ENCODE results near the gene CCNI.

CCNI gene

GRCh38 chr4:77122656-77123055, 46.9 kb upstream of the CCNI start:
- TF ChIP-seq CTCF (IDR thresholded peaks at IDR 0.05; ENCODE audit: low read length) (no peak), EZH2 (IDR thresholded peaks at IDR 0.05; ENCODE audit: borderline replicate concordance, low read length) (no peak)
- Histone ChIP-seq H3K36me3 (ENCODE audit: insufficient read depth, low read length) (no peaks in the 10 kb centered on the region), H3K4me1 (ENCODE audit: insufficient read depth, low read length, severe bottlenecking) (peaks cover 58% of the 10 kb centered on the region), H3K4me2 (ENCODE audit: low read length) (no peak overlapping the region), H3K9me2 (ENCODE audit: low read depth, low read length) (no peaks in the 10 kb centered on the region), H2AFZ (ENCODE audit: low read length) (no peak overlapping the region), H3K27me3 (ENCODE audit: insufficient read depth, low read length) (no peaks in the 10 kb centered on the region), H3K9ac (ENCODE audit: low read length) (no peak overlapping the region), H4K20me1 (ENCODE audit: insufficient read depth, low read length) (no peaks in the 10 kb centered on the region), H3K27ac (ENCODE audit: low read depth, low read length, poor library complexity, severe bottlenecking) (peak overlapping the region; percentile 16), H3K4me3 (ENCODE audit: low read depth, low read length, poor library complexity, severe bottlenecking) (no peak overlapping the region), H3K79me2 (ENCODE audit: insufficient read depth, low read length) (no peaks in the 10 kb centered on the region), H3K9me3 (ENCODE audit: low read length) (no peaks in the 10 kb centered on the region), H3F3A (ENCODE audit: insufficient read depth, low read length) (0 out of 2 replicates have a peak, but pooled peaks cover 3% of the 10 kb centered on the region)

- Histone ChIP-seq H3K36me3 (ENCODE audit: insufficient read depth, low read length) (no peaks in the 10 kb centered on the region), H2AFZ (ENCODE audit: low read length) (no peak overlapping the region), H3K9me3 (ENCODE audit: low read length) (no peaks in the 10 kb centered on the region), H4K20me1 (ENCODE audit: insufficient read depth, low read length) (no peaks in the 10 kb centered on the region), H3K27ac (ENCODE audit: low read depth, low read length, poor library complexity, severe bottlenecking) (peak overlapping the region; percentile 63), H3K4me1 (ENCODE audit: insufficient read depth, low read length, severe bottlenecking) (peaks cover 50% of the 10 kb centered on the region), H3K4me3 (ENCODE audit: low read depth, low read length, poor library complexity, severe bottlenecking) (no peak overlapping the region), H3K9me2 (ENCODE audit: low read depth, low read length) (no peaks in the 10 kb centered on the region), H3K4me2 (ENCODE audit: low read length) (no peak overlapping the region), H3K9ac (ENCODE audit: low read length) (no peak overlapping the region; the same call in 1 of the 2 replicates), H3K79me2 (ENCODE audit: insufficient read depth, low read length) (no peaks in the 10 kb centered on the region), H3F3A (ENCODE audit: insufficient read depth, low read length) (no peaks in the 10 kb centered on the region), H3K27me3 (ENCODE audit: insufficient read depth, low read length) (no peaks in the 10 kb centered on the region)
- TF ChIP-seq CTCF (IDR thresholded peaks at IDR 0.05; ENCODE audit: low read length), result no peak
- no peak for TF ChIP-seq EZH2 (IDR thresholded peaks at IDR 0.05; ENCODE audit: borderline replicate concordance, low read length)
These were observed 46.0 kb upstream of the CCNI start for GRCh38 chr4:77121736-77122240.

DNA sequence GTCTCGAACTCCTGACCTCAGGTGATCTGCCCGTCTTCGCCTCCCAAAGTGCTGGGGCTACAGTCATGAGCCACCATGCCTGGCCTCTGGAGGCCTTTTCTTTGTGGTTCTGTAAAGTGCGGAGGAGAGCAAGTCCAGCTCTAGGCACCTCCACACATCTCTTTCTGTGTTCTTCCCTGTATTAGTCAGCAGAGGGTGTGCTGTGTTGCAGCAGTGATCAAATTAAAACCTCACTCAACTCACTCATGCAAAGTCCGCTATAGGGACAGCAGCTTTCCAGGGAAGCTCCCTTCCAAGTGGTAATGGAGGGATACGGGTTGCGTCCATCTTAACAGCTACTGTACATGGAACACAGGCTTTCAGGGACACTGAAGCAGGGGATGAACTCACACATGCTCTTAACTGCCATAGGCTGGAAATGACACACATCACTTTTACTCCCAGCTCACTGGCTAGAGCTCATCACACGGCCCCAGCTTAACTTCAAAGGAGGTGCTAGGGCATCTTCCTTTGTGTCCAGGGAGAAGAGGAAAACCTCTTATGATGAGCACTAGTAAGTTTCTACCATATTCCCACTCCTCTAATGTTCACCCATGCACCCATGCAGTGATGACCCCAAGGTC, 45.2 kb upstream of the CCNI start:
- peaks cover 42% of the 10 kb centered on the region for H3K4me1 ChIP-seq (ENCODE audit: insufficient read depth, low read length, severe bottlenecking)
- H3K9me2 ChIP-seq (ENCODE audit: low read depth, low read length), result no peaks in the 10 kb centered on the region
- H3K9me3 ChIP-seq (ENCODE audit: low read length), result no peaks in the 10 kb centered on the region
- H3K79me2 ChIP-seq (ENCODE audit: insufficient read depth, low read length), result no peaks in the 10 kb centered on the region
- no peak overlapping the region; the same call in 1 of the 2 replicates for H3K9ac ChIP-seq (ENCODE audit: low read length)
- H4K20me1 ChIP-seq (ENCODE audit: insufficient read depth, low read length), result no peaks in the 10 kb centered on the region
- H3F3A ChIP-seq (ENCODE audit: insufficient read depth, low read length), result no peaks in the 10 kb centered on the region
- no peak overlapping the region for H3K4me3 ChIP-seq (ENCODE audit: low read depth, low read length, poor library complexity, severe bottlenecking)
- no peak for TF ChIP-seq EZH2 (IDR thresholded peaks at IDR 0.05; ENCODE audit: borderline replicate concordance, low read length)
- peak; percentile 76 for TF ChIP-seq CTCF (IDR thresholded peaks at IDR 0.05; ENCODE audit: low read length)
- H2AFZ ChIP-seq (ENCODE audit: low read length), result 0 out of 2 replicates have a peak overlapping the region, but pooled peaks have one; percentile 28
- H3K27ac ChIP-seq (ENCODE audit: low read depth, low read length, poor library complexity, severe bottlenecking), result peak overlapping the region; percentile 63
- no peaks in the 10 kb centered on the region for H3K27me3 ChIP-seq (ENCODE audit: insufficient read depth, low read length)
- H3K4me2 ChIP-seq (ENCODE audit: low read length), result peak overlapping the region; percentile 54; the same call in 1 of the 2 replicates
- no peaks in the 10 kb centered on the region for H3K36me3 ChIP-seq (ENCODE audit: insufficient read depth, low read length)
